ENCODE results near the gene TVP23C.

TVP23C gene

GRCh38 chr17:15496735-15497670 lies 66.3 kb downstream of the TVP23C start:
- DNase-seq (ENCODE audit: low read depth): no peak

- no peak for DNase-seq (ENCODE audit: low read depth)
Measured at GRCh38 chr17:15494821-15495220, 68.5 kb downstream of the TVP23C start.

GRCh38 chr17:15493693-15494035 lies 69.6 kb downstream of the TVP23C start:
- no peak for DNase-seq (ENCODE audit: low read depth)

- DNase-seq (ENCODE audit: low read depth): no peak
Measured at GRCh38 chr17:15492791-15493692, 70.2 kb downstream of the TVP23C start.

- DNase-seq (ENCODE audit: low read depth): no peak
Measured at GRCh38 chr17:15492186-15492585, 71.1 kb downstream of the TVP23C start.

- DNase-seq (ENCODE audit: low read depth): peak; percentile 60
Measured at GRCh38 chr17:15490634-15491261, 72.5 kb downstream of the TVP23C start.

GRCh38 chr17:15488557-15488956 lies 74.7 kb downstream of the TVP23C start:
- no peak for DNase-seq (ENCODE audit: low read depth)

- DNase-seq (ENCODE audit: low read depth): no peak
Measured at GRCh38 chr17:15485045-15485444, 78.2 kb downstream of the TVP23C start.

- no peak for DNase-seq (ENCODE audit: low read depth)
Measured at GRCh38 chr17:15483431-15483830, 79.9 kb downstream of the TVP23C start.

GRCh38 chr17:15482476-15482875 lies 80.8 kb downstream of the TVP23C start:
- DNase-seq (ENCODE audit: low read depth): no peak

GRCh38 chr17:15481481-15481880 lies 81.8 kb downstream of the TVP23C start:
- no peak for DNase-seq (ENCODE audit: low read depth)

- DNase-seq (ENCODE audit: low read depth): no peak
Measured at GRCh38 chr17:15480204-15480603, 83.1 kb downstream of the TVP23C start.

GRCh38 chr17:15479703-15480102 lies 83.6 kb downstream of the TVP23C start:
- no peak for DNase-seq (ENCODE audit: low read depth)

GRCh38 chr17:15478845-15479244 lies 84.4 kb downstream of the TVP23C start:
- DNase-seq (ENCODE audit: low read depth): no peak

- no peak for DNase-seq (ENCODE audit: low read depth)
Measured at GRCh38 chr17:15475631-15476354, 87.5 kb downstream of the TVP23C start.

- no peak for DNase-seq (ENCODE audit: low read depth)
Measured at GRCh38 chr17:15472891-15473290, 90.4 kb downstream of the TVP23C start.

GRCh38 chr17:15470536-15470935 lies 92.7 kb downstream of the TVP23C start:
- no peak for DNase-seq (ENCODE audit: low read depth)

GRCh38 chr17:15469260-15469659 lies 94.0 kb downstream of the TVP23C start:
- no peak for DNase-seq (ENCODE audit: low read depth)

GRCh38 chr17:15468126-15468525 lies 95.2 kb downstream of the TVP23C start:
- DNase-seq (ENCODE audit: low read depth): no peak

GRCh38 chr17:15467592-15467991 lies 95.7 kb downstream of the TVP23C start, which contains the start of gene CDRT4:
Gene CDRT4, minus strand, starts transcription at chr17:15467621. Its CDS starts 27,383 bp downstream, at chr17:15440238.
- DNase-seq (ENCODE audit: low read depth): no peak

GRCh38 chr17:15466131-15466530 lies 97.2 kb downstream of the TVP23C start:
- no peak for DNase-seq (ENCODE audit: low read depth)

All from GM04504 (cell line).